NT2/D1 (cell line): ENCODE data around the gene RBM26.

Source experiments
- SUZ12 ChIP-seq: IDR thresholded peaks from 2 replicates; pipeline ENCODE4 v1.6.1; 2011; ENCODE audit not compliant: insufficient read length, insufficient read depth; ENCODE audit errors: extremely low read depth
- YY1 ChIP-seq: IDR thresholded peaks from 2 replicates; pipeline ENCODE4 v1.6.1; 2011; ENCODE audit not compliant: insufficient read length, insufficient read depth
- ZNF274 ChIP-seq: IDR thresholded peaks from 2 replicates; pipeline ENCODE4 v1.6.1; 2011; ENCODE audit warnings: mild to moderate bottlenecking, low read depth, low read length

DNA sequence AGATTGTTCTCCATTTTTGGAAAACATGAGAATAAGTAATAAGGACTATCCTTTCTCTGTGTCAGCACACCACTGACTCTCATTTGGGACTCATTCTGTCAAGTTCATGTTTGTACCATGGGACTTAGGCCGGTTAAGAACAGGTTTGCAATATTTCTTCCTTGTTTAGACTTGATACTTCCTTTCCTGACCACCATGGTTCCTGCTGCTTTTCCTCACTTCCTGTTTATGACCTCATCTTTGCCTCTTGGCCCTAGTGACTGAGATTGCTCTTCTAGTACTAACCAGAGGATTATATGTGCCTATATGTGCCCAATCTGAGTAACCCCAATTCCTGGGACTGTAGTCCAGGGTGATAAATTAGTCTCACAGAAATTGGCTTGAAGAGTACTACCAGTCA, 42.4 kb upstream of the RBM26 start:
- no peak for TF ChIP-seq ZNF274
- no peak for TF ChIP-seq YY1
- TF ChIP-seq SUZ12 = no peak
